KMS-11 (cell line): ENCODE measurements around the gene CTAGE1.

Experiments
- H2AFZ ChIP-seq: fragments of 200-600 bp; sonication (generic); 2 replicates; pipeline ENCODE4 v1.6.1; 2016; ENCODE audit warnings: antibody characterized with exemption, mixed run types, low read depth
- H3K27ac ChIP-seq: fragments of 200-600 bp; sonication (generic); 2 replicates; pipeline ENCODE4 v1.6.1; 2016; ENCODE audit warnings: mild to moderate bottlenecking, mixed run types
- H3K27me3 ChIP-seq: fragments of 200-600 bp; sonication (generic); 2 replicates; pipeline ENCODE4 v1.6.1; 2017; ENCODE audit warnings: mild to moderate bottlenecking, low read depth, mixed run types, moderate library complexity; ENCODE audit not compliant: insufficient read depth
- H3K36me3 ChIP-seq: fragments of 200-600 bp; sonication (generic); 2 replicates; pipeline ENCODE4 v1.6.1; 2017; ENCODE audit warnings: mild to moderate bottlenecking, mixed run types; ENCODE audit not compliant: insufficient read depth
- H3K4me1 ChIP-seq: fragments of 200-600 bp; sonication (generic); 2 replicates; pipeline ENCODE4 v1.6.1; 2016; ENCODE audit warnings: mild to moderate bottlenecking, low read depth, mixed run types; ENCODE audit not compliant: poor library complexity, severe bottlenecking
- H3K4me2 ChIP-seq: fragments of 200-600 bp; sonication (generic); 2 replicates; pipeline ENCODE4 v1.7.0; 2016; ENCODE audit warnings: mild to moderate bottlenecking, mixed run types
- H3K4me3 ChIP-seq: fragments of 200-600 bp; sonication (generic); IDR thresholded peaks from 2 replicates; pipeline ENCODE4 v1.6.1; 2017; ENCODE audit warnings: low read depth, low read length, mixed read lengths; ENCODE audit not compliant: insufficient read depth
- H3K79me2 ChIP-seq: fragments of 200-600 bp; sonication (generic); 2 replicates; pipeline ENCODE4 v1.6.1; 2016; ENCODE audit warnings: low read depth, mixed run types; ENCODE audit not compliant: insufficient read depth
- H3K9ac ChIP-seq: fragments of 200-600 bp; sonication (generic); 2 replicates; pipeline ENCODE4 v1.6.1; 2016; ENCODE audit warnings: mild to moderate bottlenecking, mixed run types
- H4K20me1 ChIP-seq: fragments of 200-600 bp; sonication (generic); 2 replicates; pipeline ENCODE4 v1.6.1; 2016; ENCODE audit warnings: mild to moderate bottlenecking, mixed run types; ENCODE audit not compliant: insufficient read depth
- CTCF ChIP-seq: fragments of 200-600 bp; sonication (generic); conservative IDR thresholded peaks from 2 replicates; pipeline ENCODE4 v1.6.1; 2017; ENCODE audit warnings: low read depth, mild to moderate bottlenecking, antibody characterized with exemption, low read length, moderate library complexity, mixed read lengths

Gene CTAGE1

GRCh38 chr18:22459491-22459890, 41.8 kb upstream of the CTAGE1 start:
- Histone ChIP-seq H2AFZ (no peak overlapping the region), H3K9ac (no peak overlapping the region), H3K4me2 (no peak overlapping the region), H4K20me1 (no peaks in the 10 kb centered on the region), H3K27me3 (no peaks in the 10 kb centered on the region), H3K4me3 (no peak overlapping the region), H3K27ac (no peak overlapping the region), H3K4me1 (no peaks in the 10 kb centered on the region), H3K36me3 (no peaks in the 10 kb centered on the region; the same call in 1 of the 2 replicates), H3K79me2 (no peaks in the 10 kb centered on the region)
- TF ChIP-seq CTCF = no peak

GRCh38 chr18:22457524-22457923, 39.8 kb upstream of the CTAGE1 start:
- Histone ChIP-seq H3K27me3 (no peaks in the 10 kb centered on the region), H3K27ac (no peak overlapping the region)
- no peak for TF ChIP-seq CTCF

GRCh38 chr18:22456547-22456946, 38.8 kb upstream of the CTAGE1 start:
- no peaks in the 10 kb centered on the region for H3K27me3 ChIP-seq
- H3K79me2 ChIP-seq = no peaks in the 10 kb centered on the region
- H4K20me1 ChIP-seq = no peaks in the 10 kb centered on the region
- no peaks in the 10 kb centered on the region for H3K4me1 ChIP-seq
- no peak overlapping the region for H2AFZ ChIP-seq
- no peak for TF ChIP-seq CTCF
- no peak overlapping the region for H3K4me2 ChIP-seq
- H3K9ac ChIP-seq = no peak overlapping the region
- H3K4me3 ChIP-seq = no peak overlapping the region
- H3K27ac ChIP-seq = no peak overlapping the region
- no peaks in the 10 kb centered on the region for H3K36me3 ChIP-seq

More at GRCh38 chr18:22457524-22457923, 39.8 kb upstream of the CTAGE1 start:
- Histone ChIP-seq H2AFZ (no peak overlapping the region), H3K9ac (no peak overlapping the region), H4K20me1 (no peaks in the 10 kb centered on the region), H3K4me3 (no peak overlapping the region), H3K4me2 (no peak overlapping the region), H3K36me3 (no peaks in the 10 kb centered on the region; the same call in 1 of the 2 replicates), H3K4me1 (no peaks in the 10 kb centered on the region), H3K79me2 (no peaks in the 10 kb centered on the region)

GRCh38 chr18:22456116-22456480, 38.4 kb upstream of the CTAGE1 start:
- Histone ChIP-seq H3K4me2 (no peak overlapping the region), H2AFZ (no peak overlapping the region)

More at GRCh38 chr18:22456116-22456480, 38.4 kb upstream of the CTAGE1 start:
- H3K27ac ChIP-seq = no peak overlapping the region
- H3K4me3 ChIP-seq = no peak overlapping the region
- no peaks in the 10 kb centered on the region for H4K20me1 ChIP-seq
- no peaks in the 10 kb centered on the region for H3K27me3 ChIP-seq
- H3K79me2 ChIP-seq = no peaks in the 10 kb centered on the region
- no peaks in the 10 kb centered on the region for H3K36me3 ChIP-seq
- TF ChIP-seq CTCF = no peak
- H3K9ac ChIP-seq = no peak overlapping the region
- H3K4me1 ChIP-seq = no peaks in the 10 kb centered on the region
